GM12874 (cell line): ENCODE data around the gene TMEM178B.

ENCODE experiments used
- CTCF ChIP-seq: IDR thresholded peaks from 2 replicates; pipeline ENCODE4 v1.5.1; 2011; ENCODE audit warnings: low read depth, mild to moderate bottlenecking, control low read depth, low read length, moderate library complexity; ENCODE audit not compliant: insufficient read depth

Gene TMEM178B

GRCh38 chr7:141263508-141263907, 189.6 kb downstream of the TMEM178B start:
- no peak for TF ChIP-seq CTCF

- no peak for TF ChIP-seq CTCF
Measured at GRCh38 chr7:141263983-141264382, 190.1 kb downstream of the TMEM178B start.

GRCh38 chr7:141264511-141264910, 190.6 kb downstream of the TMEM178B start:
- TF ChIP-seq CTCF, result no peak

GRCh38 chr7:141265668-141266067, 191.8 kb downstream of the TMEM178B start:
- TF ChIP-seq CTCF, result no peak

- no peak for TF ChIP-seq CTCF
Measured at GRCh38 chr7:141268614-141269013, 194.8 kb downstream of the TMEM178B start.

GRCh38 chr7:141271451-141271850, 197.6 kb downstream of the TMEM178B start:
- no peak for TF ChIP-seq CTCF

GRCh38 chr7:141272417-141272816, 198.6 kb downstream of the TMEM178B start:
- no peak for TF ChIP-seq CTCF

- TF ChIP-seq CTCF, result no peak
Measured at GRCh38 chr7:141275350-141275749, 201.5 kb downstream of the TMEM178B start.
